ENCODE measurements around the gene PACRG.

The PACRG gene

DNA sequence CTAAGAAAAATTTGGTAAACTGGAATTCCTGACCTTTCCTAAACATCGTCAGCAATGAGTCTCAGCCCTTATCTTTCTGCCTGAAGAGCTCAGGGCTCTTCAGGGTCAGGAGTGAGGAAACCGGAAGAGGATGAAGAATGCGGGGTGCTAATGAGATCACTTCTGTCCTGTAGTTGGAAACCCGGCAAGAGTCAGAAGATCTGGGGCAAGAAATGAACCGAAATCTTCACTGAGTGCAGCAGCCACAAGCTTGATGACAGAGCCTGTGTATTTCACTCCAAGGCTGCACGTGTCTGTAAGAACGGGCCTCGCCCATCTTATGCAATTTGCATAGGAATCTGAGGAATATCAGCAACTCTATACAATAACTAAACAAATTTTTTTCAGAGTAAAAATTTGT is 626.3 kb downstream of the PACRG start:
- peak; percentile 51 for DNase-seq (ENCODE audit: low spot score)

GRCh38 chr6:163354761-163355425 is 627.1 kb downstream of the PACRG start:
- peak; percentile 35 for DNase-seq (ENCODE audit: low spot score)

GRCh38 chr6:163355426-163355991 is 627.7 kb downstream of the PACRG start:
- DNase-seq (ENCODE audit: low spot score): peak; percentile 79

- DNase-seq (ENCODE audit: low spot score): peak; percentile 92
Measured at GRCh38 chr6:163356324-163356723, 628.5 kb downstream of the PACRG start.

DNA sequence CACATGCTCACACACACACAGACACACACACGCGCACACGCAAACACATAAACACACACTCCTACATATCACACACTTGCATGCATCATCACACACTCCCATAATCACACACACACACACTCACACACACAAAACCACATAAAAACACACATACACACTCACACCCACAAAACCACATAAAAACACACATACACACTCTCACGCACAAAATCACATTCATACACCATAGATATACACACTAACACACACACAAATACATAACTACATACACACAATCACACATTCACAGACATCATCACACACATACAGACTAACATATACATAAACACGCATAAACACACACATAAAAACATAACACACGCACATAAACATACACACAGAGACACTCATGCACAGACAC is 629.0 kb downstream of the PACRG start:
- no peak for DNase-seq (ENCODE audit: low spot score)

DNA sequence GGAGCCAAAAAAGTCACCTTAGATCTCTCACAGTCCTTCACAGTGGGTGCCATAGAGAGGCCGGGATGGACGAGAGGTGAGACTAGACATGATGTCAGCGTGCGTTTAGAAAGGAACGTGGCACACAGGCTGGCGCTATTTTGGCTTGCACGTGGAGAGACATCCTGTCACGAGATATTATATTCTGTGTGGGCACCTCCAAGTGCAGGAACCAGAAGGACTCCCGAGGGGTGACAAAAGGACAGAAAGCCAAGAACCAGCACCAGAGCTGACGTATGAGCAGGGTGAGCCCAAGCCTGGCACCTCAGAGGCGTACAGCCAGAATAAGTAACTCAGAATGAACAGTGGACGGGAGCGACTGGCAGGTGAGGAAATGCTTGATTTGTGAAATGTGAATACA is 636.9 kb downstream of the PACRG start:
- DNase-seq (ENCODE audit: low spot score): no peak
